ENCODE measurements around the gene PHLDA1. TPM values are rescaled to one million over a fixed set of nuclear protein-coding genes. Genes with fewer than 3 reads are reported as not detected.
"Not testable (repeated sequence)": the region's sequence is repeated elsewhere in the genome, so short reads cannot be mapped to it uniquely, and the experiment has no call there.

PHLDA1 gene
- total RNA-seq, 1 donor from 2014 or later: 9.9 TPM

DNA sequence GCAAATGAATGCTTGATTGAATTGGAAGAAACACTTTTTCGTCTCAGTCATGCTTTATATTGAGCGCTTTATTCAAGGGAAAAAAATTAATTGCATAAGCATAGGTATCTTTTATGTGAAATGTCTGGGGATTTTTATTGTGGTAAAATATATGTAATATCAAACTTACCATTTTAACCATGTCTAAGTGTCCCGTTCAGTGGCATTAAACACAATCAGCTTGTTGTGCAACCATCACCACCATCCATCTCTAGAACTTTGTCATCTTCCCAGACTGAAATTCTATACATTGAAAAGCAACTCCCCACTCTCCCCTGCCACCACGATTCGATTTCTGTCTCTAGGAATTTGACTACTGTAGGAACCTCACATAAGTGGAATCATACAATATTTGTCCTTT lies 39.8 kb downstream of the PHLDA1 start:
- Histone ChIP-seq H3K36me3 (ENCODE audit: control insufficient read depth in 3 of 3, insufficient read depth in 3 of 3, low read length in 3 of 3) (no peaks in the 10 kb centered on the region), H3K9ac (ENCODE audit: low read depth in 1 of 3, low read length in 3 of 3) (no peak overlapping the region), H3K4me3 (ENCODE audit: low read length in 3 of 3) (no peak overlapping the region), H3K27me3 (ENCODE audit: control insufficient read depth in 3 of 3, insufficient read depth in 3 of 3, low read length in 3 of 3) (no peaks in the 10 kb centered on the region), H3K4me1 (ENCODE audit: control insufficient read depth in 3 of 3, insufficient read depth in 3 of 3, low read length in 3 of 3) (no peaks in the 10 kb centered on the region), H3K27ac (ENCODE audit: low read depth, low read length) (no peak overlapping the region), H3K9me3 (ENCODE audit: control insufficient read depth in 3 of 3, low read length in 3 of 3) (no peaks in the 10 kb centered on the region)

- no peak overlapping the region for H3K4me3 ChIP-seq (ENCODE audit: low read length in 3 of 3)
Observed at GRCh38 chr12:75990189-75990912, 41.2 kb downstream of the PHLDA1 start.

GRCh38 chr12:75987709-75988108 lies 43.9 kb downstream of the PHLDA1 start:
- not testable (repeated sequence) for H3K27ac ChIP-seq (ENCODE audit: low read depth, low read length); H3K4me3 ChIP-seq (ENCODE audit: low read length in 3 of 3); H3K9me3 ChIP-seq (ENCODE audit: control insufficient read depth in 3 of 3, low read length in 3 of 3); H3K27me3 ChIP-seq (ENCODE audit: control insufficient read depth in 3 of 3, insufficient read depth in 3 of 3, low read length in 3 of 3); H3K36me3 ChIP-seq (ENCODE audit: control insufficient read depth in 3 of 3, insufficient read depth in 3 of 3, low read length in 3 of 3); H3K4me1 ChIP-seq (ENCODE audit: control insufficient read depth in 3 of 3, insufficient read depth in 3 of 3, low read length in 3 of 3); H3K9ac ChIP-seq (ENCODE audit: low read depth in 1 of 3, low read length in 3 of 3)

More at GRCh38 chr12:75990189-75990912, 41.2 kb downstream of the PHLDA1 start:
- Histone ChIP-seq H3K4me1 (ENCODE audit: control insufficient read depth in 3 of 3, insufficient read depth in 3 of 3, low read length in 3 of 3) (no peaks in the 10 kb centered on the region), H3K9me3 (ENCODE audit: control insufficient read depth in 3 of 3, low read length in 3 of 3) (no peaks in the 10 kb centered on the region), H3K9ac (ENCODE audit: low read depth in 1 of 3, low read length in 3 of 3) (no peak overlapping the region), H3K27ac (ENCODE audit: low read depth, low read length) (no peak overlapping the region), H3K27me3 (ENCODE audit: control insufficient read depth in 3 of 3, insufficient read depth in 3 of 3, low read length in 3 of 3) (no peaks in the 10 kb centered on the region), H3K36me3 (ENCODE audit: control insufficient read depth in 3 of 3, insufficient read depth in 3 of 3, low read length in 3 of 3) (no peaks in the 10 kb centered on the region)

DNA sequence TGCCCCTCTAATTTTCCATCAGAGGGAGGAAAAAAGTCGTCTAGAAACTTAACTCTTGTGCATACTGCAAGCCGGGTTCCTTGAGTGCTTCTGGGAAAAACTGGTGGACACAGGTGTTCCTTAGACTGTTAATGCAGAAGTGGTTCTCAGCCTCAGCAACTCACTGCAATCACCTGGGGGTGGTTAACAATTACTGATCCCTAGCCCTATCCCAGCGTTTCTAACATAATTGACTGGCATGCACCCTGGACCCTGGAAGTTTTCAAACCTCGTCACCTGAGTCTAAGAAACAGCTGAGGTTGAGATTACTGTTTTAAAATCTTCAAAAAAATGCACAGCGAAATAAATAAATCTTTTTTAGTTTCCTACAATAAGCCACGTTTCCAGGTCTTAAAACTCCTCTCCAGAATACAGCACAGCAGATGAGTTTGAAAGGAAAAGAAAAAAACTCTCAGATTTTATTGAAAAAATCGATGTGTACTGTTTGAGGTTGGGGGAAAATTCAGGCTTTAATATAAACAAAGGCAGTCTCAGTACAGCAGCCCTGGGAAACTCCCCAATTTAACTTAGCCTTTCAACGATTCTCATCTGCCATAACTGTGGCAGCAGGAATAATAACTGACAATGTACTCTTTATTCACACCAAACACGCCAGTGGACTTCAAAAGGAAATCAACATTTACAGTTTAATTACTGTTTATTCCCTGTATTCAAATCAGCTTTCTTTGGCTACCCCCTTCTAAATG lies 45.4 kb downstream of the PHLDA1 start:
- Histone ChIP-seq H3K4me1 (ENCODE audit: control insufficient read depth in 3 of 3, insufficient read depth in 3 of 3, low read length in 3 of 3) (peaks cover 0 to 10% (median 4%) of the 10 kb centered on the region in 3 donors), H3K9me3 (ENCODE audit: control insufficient read depth in 3 of 3, low read length in 3 of 3) (no peaks in the 10 kb centered on the region), H3K9ac (ENCODE audit: low read depth in 1 of 3, low read length in 3 of 3) (no peak overlapping the region), H3K27ac (ENCODE audit: low read depth, low read length) (no peak overlapping the region), H3K36me3 (ENCODE audit: control insufficient read depth in 3 of 3, insufficient read depth in 3 of 3, low read length in 3 of 3) (no peaks in the 10 kb centered on the region), H3K27me3 (ENCODE audit: control insufficient read depth in 3 of 3, insufficient read depth in 3 of 3, low read length in 3 of 3) (no peaks in the 10 kb centered on the region), H3K4me3 (ENCODE audit: low read length in 3 of 3) (no peak overlapping the region)

DNA sequence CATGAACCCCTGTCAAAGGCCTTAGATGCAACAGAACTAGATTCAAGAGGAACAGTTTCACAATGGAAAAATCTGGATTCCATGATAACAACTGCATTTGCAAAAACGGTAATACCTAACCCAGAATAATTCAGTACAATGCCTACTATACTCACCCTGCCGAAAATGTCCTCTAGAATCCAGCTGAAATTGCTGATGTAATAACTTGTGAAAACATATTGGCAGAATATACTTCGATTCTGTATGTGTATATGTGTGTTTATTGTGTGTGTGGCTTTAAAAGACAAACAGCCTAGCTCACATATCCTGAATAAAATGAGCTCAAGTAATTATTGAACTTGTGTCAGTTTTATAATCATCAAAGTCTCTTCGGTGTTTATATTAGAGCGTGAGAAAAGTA lies 46.0 kb downstream of the PHLDA1 start:
- no peaks in the 10 kb centered on the region for H3K27me3 ChIP-seq (ENCODE audit: control insufficient read depth in 3 of 3, insufficient read depth in 3 of 3, low read length in 3 of 3)
- no peak overlapping the region for H3K27ac ChIP-seq (ENCODE audit: low read depth, low read length)
- no peaks in the 10 kb centered on the region for H3K9me3 ChIP-seq (ENCODE audit: control insufficient read depth in 3 of 3, low read length in 3 of 3)
- H3K36me3 ChIP-seq (ENCODE audit: control insufficient read depth in 3 of 3, insufficient read depth in 3 of 3, low read length in 3 of 3): no peaks in the 10 kb centered on the region
- H3K4me1 ChIP-seq (ENCODE audit: control insufficient read depth in 3 of 3, insufficient read depth in 3 of 3, low read length in 3 of 3): peaks cover 0 to 10% (median 4%) of the 10 kb centered on the region in 3 donors
- no peak overlapping the region for H3K9ac ChIP-seq (ENCODE audit: low read depth in 1 of 3, low read length in 3 of 3)
- H3K4me3 ChIP-seq (ENCODE audit: low read length in 3 of 3): no peak overlapping the region

- H3K4me3 ChIP-seq (ENCODE audit: low read length in 3 of 3): no peak overlapping the region
- H3K36me3 ChIP-seq (ENCODE audit: control insufficient read depth in 3 of 3, insufficient read depth in 3 of 3, low read length in 3 of 3): no peaks in the 10 kb centered on the region
- H3K9me3 ChIP-seq (ENCODE audit: control insufficient read depth in 3 of 3, low read length in 3 of 3): no peaks in the 10 kb centered on the region
- no peak overlapping the region for H3K9ac ChIP-seq (ENCODE audit: low read depth in 1 of 3, low read length in 3 of 3)
- peaks cover 0 to 10% (median 4%) of the 10 kb centered on the region in 3 donors for H3K4me1 ChIP-seq (ENCODE audit: control insufficient read depth in 3 of 3, insufficient read depth in 3 of 3, low read length in 3 of 3)
- no peaks in the 10 kb centered on the region for H3K27me3 ChIP-seq (ENCODE audit: control insufficient read depth in 3 of 3, insufficient read depth in 3 of 3, low read length in 3 of 3)
- H3K27ac ChIP-seq (ENCODE audit: low read depth, low read length): no peak overlapping the region
Observed at GRCh38 chr12:75984577-75985182, 46.9 kb downstream of the PHLDA1 start.

GRCh38 chr12:75983851-75984250 lies 47.7 kb downstream of the PHLDA1 start:
- H3K9ac ChIP-seq (ENCODE audit: low read depth in 1 of 3, low read length in 3 of 3); H3K27ac ChIP-seq (ENCODE audit: low read depth, low read length); H3K9me3 ChIP-seq (ENCODE audit: control insufficient read depth in 3 of 3, low read length in 3 of 3); H3K27me3 ChIP-seq (ENCODE audit: control insufficient read depth in 3 of 3, insufficient read depth in 3 of 3, low read length in 3 of 3); H3K36me3 ChIP-seq (ENCODE audit: control insufficient read depth in 3 of 3, insufficient read depth in 3 of 3, low read length in 3 of 3): not testable (repeated sequence)
- H3K4me3 ChIP-seq (ENCODE audit: low read length in 3 of 3): peak overlapping the region in 1 of 3 donors; percentile 50
- H3K4me1 ChIP-seq (ENCODE audit: control insufficient read depth in 3 of 3, insufficient read depth in 3 of 3, low read length in 3 of 3): peaks cover 0 to 15% (median 5%) of the 10 kb centered on the region in 3 donors

DNA sequence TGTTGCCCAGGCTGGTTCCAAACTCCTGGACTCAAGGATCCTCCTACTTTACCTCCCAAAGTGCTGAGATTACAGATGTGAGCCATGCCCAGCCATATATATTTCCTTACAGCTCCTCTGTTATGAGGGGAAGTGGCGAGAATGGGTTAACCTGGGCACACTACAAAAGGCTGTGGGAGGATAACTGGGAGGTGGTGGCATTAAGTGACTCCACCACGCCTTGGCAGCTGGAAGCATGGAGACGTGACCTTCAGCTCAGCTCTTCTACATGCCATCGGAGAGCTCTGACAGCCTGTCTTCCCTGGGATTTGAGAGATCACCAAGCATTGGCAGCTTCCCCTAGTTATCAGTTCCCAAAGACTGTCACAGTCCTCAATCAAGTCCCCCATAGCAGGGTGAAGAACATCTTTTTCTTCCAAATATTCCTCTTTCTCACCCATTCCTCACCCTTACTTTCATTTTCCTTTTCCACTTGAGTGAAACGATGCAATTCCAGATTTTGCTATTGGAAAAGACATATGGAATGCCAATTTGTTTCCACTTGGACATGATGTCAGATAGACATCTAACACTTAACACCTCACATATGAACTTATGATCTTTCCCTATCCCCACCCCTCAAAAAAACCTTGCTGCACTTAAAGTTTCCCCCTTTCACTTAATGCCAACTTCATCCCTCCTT lies 48.5 kb downstream of the PHLDA1 start:
- Histone ChIP-seq H3K4me1 (ENCODE audit: control insufficient read depth in 3 of 3, insufficient read depth in 3 of 3, low read length in 3 of 3) (peaks cover 2 to 22% (median 8%) of the 10 kb centered on the region in 3 donors), H3K36me3 (ENCODE audit: control insufficient read depth in 3 of 3, insufficient read depth in 3 of 3, low read length in 3 of 3) (no peaks in the 10 kb centered on the region), H3K27me3 (ENCODE audit: control insufficient read depth in 3 of 3, insufficient read depth in 3 of 3, low read length in 3 of 3) (no peaks in the 10 kb centered on the region), H3K4me3 (ENCODE audit: low read length in 3 of 3) (peak overlapping the region in 2 of 3 donors; percentile 41 to 50), H3K27ac (ENCODE audit: low read depth, low read length) (peak overlapping the region; percentile 5), H3K9ac (ENCODE audit: low read depth in 1 of 3, low read length in 3 of 3) (peak overlapping the region in 1 of 3 donors; percentile 28), H3K9me3 (ENCODE audit: control insufficient read depth in 3 of 3, low read length in 3 of 3) (no peaks in the 10 kb centered on the region)

DNA sequence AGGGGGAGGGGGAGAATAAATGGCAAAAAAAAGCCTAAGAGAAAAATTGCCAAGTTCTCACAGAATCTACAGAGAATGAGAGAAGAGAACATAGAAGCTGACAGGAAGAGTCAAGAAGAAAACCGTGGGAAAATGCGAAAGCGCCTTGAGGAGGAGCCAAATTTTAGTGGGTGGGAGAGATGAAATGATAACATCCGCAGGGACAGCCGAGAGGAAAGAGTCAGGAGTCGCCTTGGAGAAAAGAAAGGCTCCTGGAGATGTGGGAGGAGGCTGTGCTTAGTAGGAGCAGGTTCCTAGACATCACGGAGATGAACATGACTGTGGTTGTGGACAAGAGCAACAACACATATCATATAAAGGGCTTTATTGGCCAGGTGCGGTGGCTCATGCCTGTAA lies 49.4 kb downstream of the PHLDA1 start:
- Histone ChIP-seq H3K36me3 (ENCODE audit: control insufficient read depth in 3 of 3, insufficient read depth in 3 of 3, low read length in 3 of 3) (no peaks in the 10 kb centered on the region), H3K4me3 (ENCODE audit: low read length in 3 of 3) (no peak overlapping the region), H3K9me3 (ENCODE audit: control insufficient read depth in 3 of 3, low read length in 3 of 3) (no peaks in the 10 kb centered on the region), H3K4me1 (ENCODE audit: control insufficient read depth in 3 of 3, insufficient read depth in 3 of 3, low read length in 3 of 3) (peaks cover 3 to 25% (median 8%) of the 10 kb centered on the region in 3 donors), H3K27me3 (ENCODE audit: control insufficient read depth in 3 of 3, insufficient read depth in 3 of 3, low read length in 3 of 3) (no peaks in the 10 kb centered on the region), H3K9ac (ENCODE audit: low read depth in 1 of 3, low read length in 3 of 3) (no peak overlapping the region), H3K27ac (ENCODE audit: low read depth, low read length) (no peak overlapping the region)

Data from skeletal muscle tissue (tissue), 4 donors.